HUES64 (cell line): ENCODE data around the gene TOP2A.

ENCODE experiments used
- H3K27ac ChIP-seq: 2 replicates; pipeline ENCODE4 v1.7.0; 2013; ENCODE audit warnings: low read depth, low read length, inconsistent platforms
- H3K27me3 ChIP-seq: 2 replicates; pipeline ENCODE4 v1.6.1; 2013; ENCODE audit warnings: mild to moderate bottlenecking, low read length; ENCODE audit not compliant: insufficient read depth
- H3K36me3 ChIP-seq: 2 replicates; pipeline ENCODE4 v1.6.1; 2013; ENCODE audit warnings: mild to moderate bottlenecking, low read length; ENCODE audit not compliant: insufficient read depth
- H3K4me1 ChIP-seq: 2 replicates; pipeline ENCODE4 v1.6.1; 2013; ENCODE audit warnings: mild to moderate bottlenecking, low read length, moderate library complexity; ENCODE audit not compliant: insufficient read depth
- H3K4me3 ChIP-seq: 2 replicates; pipeline ENCODE4 v1.5.1; 2013; ENCODE audit warnings: mild to moderate bottlenecking, low read length, moderate library complexity
- H3K9ac ChIP-seq: 2 replicates; pipeline ENCODE4 v1.6.1; 2013; ENCODE audit warnings: mild to moderate bottlenecking, low read depth, low read length
- H3K9me3 ChIP-seq: 2 replicates; pipeline ENCODE4 v1.6.1; 2013; ENCODE audit warnings: low read depth, low read length; ENCODE audit not compliant: insufficient read depth
- WGBS: fragments of 150-250, 120-280 bp; methylation state at CpG from one replicate; pipeline ENCODE4 v1.1.7; 2013; ENCODE audit warnings: missing lambda C conversion rate; 5-methylcytosine and 5-hydroxymethylcytosine counted together

Gene TOP2A

DNA sequence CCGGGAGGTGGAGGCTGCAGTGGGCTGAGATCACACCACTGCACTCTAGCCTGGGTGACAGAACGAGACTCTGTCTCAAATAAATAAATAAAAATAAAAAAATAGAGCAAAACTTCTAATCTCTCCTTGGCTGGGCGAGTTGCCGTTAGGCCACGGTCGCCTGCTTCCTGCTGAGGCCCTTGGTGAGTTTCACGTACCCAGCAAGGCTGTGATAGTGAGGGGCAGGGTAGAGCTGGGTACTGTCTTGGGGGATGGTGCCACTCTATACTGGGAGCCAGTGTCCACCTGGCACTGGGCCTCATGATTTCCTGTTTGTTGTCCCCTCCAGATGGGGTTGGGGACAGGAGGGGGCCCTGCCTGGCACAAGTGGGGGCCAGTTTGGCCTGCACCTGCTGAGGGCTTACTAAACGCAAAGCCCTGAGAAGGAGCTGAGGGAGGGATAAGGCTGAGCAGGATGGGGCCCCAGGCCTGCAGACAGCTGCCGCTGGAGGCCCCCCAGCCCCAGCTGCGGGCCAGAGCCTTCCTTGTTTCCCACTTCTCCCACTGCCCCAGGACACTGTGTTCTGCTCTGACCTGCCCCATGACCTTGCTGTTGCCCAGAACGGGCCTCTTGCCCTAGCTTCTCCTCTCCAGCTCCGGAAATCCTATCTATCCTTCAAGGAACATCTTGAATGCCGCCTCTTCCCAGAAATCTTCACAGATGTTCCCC lies 78.6 kb downstream of the TOP2A start:
- peaks cover 84% of the 10 kb centered on the region for H3K27me3 ChIP-seq
- no peaks in the 10 kb centered on the region for H3K9me3 ChIP-seq
- peaks cover 18% of the 10 kb centered on the region for H3K4me1 ChIP-seq
- WGBS = 90% methylated on average over 12 of the region's 13 CpGs
- H3K27ac ChIP-seq = no peak overlapping the region
- no peaks in the 10 kb centered on the region for H3K36me3 ChIP-seq
- no peak overlapping the region for H3K4me3 ChIP-seq
- H3K9ac ChIP-seq = no peak overlapping the region
